Endothelial cell of umbilical vein (primary cell): ENCODE results near the gene MESD.

Source experiments
- EZH2 ChIP-seq: IDR thresholded peaks from 2 replicates; pipeline ENCODE4 v1.6.1; 2012; ENCODE audit warnings: borderline replicate concordance, low read depth, mild to moderate bottlenecking, moderate library complexity, low read length, inconsistent platforms; ENCODE audit not compliant: severe bottlenecking
- FOS ChIP-seq: IDR thresholded peaks from 2 replicates; pipeline ENCODE4 v1.6.1; 2011; ENCODE audit warnings: mild to moderate bottlenecking, low read length, moderate library complexity, borderline replicate concordance; ENCODE audit not compliant: insufficient read depth
- GATA2 ChIP-seq: IDR thresholded peaks from 2 replicates; pipeline ENCODE4 v1.7.0; 2011; ENCODE audit warnings: low read depth, mild to moderate bottlenecking, moderate library complexity, mixed read lengths, low read length; ENCODE audit not compliant: insufficient read length, insufficient read depth
- POLR2A ChIP-seq: IDR thresholded peaks from 2 replicates; pipeline ENCODE4 v1.6.1; 2012; ENCODE audit warnings: low read depth, mild to moderate bottlenecking, control low read depth, low read length
- POLR2AphosphoS5 ChIP-seq: IDR thresholded peaks from 2 replicates; pipeline ENCODE4 v1.6.1; 2012; ENCODE audit warnings: low read depth, mild to moderate bottlenecking, control low read depth, low read length, moderate library complexity; ENCODE audit not compliant: insufficient read depth
- TF ChIP-seq, protein P1 (sequence below), 2 donors: IDR thresholded peaks; 1 replicate in 1 of 2; 2 replicates in 1 of 2; pipeline ENCODE4 v1.5.1; 2011; ENCODE audit warnings: low read length in 2 of 2, mild to moderate bottlenecking in 2 of 2, moderate library complexity in 2 of 2, control low read depth in 1 of 2, inconsistent platforms in 1 of 2, low read depth in 1 of 2; ENCODE audit not compliant: insufficient read depth in 1 of 2; ENCODE audit errors: extremely low read depth in 1 of 2
- TF ChIP-seq, protein P2 (sequence below): IDR thresholded peaks from 2 replicates; pipeline ENCODE4 v1.6.1; 2011; ENCODE audit not compliant: insufficient read depth, insufficient read length

DNA sequence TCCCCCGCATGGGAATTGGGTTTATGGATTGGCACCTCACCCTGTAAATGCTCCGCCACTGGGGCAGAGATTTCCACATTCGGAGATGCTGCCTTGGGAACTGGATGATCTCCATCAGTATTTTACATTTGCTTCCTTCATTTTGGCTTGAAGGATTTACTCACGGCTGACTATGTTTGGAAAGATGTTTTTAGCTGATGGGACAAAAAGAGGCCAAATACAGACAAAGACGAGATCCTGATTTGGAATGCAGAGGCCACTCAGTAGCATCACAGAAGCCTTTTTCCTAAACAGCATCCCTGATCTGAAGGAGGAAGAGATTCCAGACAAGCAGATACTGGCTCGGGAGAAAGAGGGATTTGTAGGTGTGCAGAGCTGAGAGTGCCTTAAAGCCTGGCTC is 76.9 kb downstream of the MESD start:
- TF ChIP-seq POLR2A (no peak), EZH2 (no peak), GATA2 (no peak), POLR2AphosphoS5 (no peak), FOS (no peak)
- TF ChIP-seq, protein P1, sequence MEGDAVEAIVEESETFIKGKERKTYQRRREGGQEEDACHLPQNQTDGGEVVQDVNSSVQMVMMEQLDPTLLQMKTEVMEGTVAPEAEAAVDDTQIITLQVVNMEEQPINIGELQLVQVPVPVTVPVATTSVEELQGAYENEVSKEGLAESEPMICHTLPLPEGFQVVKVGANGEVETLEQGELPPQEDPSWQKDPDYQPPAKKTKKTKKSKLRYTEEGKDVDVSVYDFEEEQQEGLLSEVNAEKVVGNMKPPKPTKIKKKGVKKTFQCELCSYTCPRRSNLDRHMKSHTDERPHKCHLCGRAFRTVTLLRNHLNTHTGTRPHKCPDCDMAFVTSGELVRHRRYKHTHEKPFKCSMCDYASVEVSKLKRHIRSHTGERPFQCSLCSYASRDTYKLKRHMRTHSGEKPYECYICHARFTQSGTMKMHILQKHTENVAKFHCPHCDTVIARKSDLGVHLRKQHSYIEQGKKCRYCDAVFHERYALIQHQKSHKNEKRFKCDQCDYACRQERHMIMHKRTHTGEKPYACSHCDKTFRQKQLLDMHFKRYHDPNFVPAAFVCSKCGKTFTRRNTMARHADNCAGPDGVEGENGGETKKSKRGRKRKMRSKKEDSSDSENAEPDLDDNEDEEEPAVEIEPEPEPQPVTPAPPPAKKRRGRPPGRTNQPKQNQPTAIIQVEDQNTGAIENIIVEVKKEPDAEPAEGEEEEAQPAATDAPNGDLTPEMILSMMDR (IDR thresholded peaks at IDR 0.05; ENCODE audit: extremely low read depth in 1 of 2, insufficient read depth in 1 of 2, low read depth in 1 of 2, low read length in 2 of 2) = no peak
- TF ChIP-seq, protein P2, sequence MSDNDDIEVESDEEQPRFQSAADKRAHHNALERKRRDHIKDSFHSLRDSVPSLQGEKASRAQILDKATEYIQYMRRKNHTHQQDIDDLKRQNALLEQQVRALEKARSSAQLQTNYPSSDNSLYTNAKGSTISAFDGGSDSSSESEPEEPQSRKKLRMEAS = no peak
